PC-3 (cell line): Measurements from ENCODE around the gene SERINC4. TPM values are rescaled to one million over a fixed set of nuclear protein-coding genes. Genes with fewer than 3 reads are reported as not detected.

Experiments used
- ATAC-seq: fragments of 200-7000 bp; cut with Tn5 transposase; 2 replicates; pipeline ENCODE4 v1.9.1; 2020; ENCODE audit warnings: mild to moderate bottlenecking, moderate library complexity
- BruUV-seq: library from RNA; stranded (reverse); fragments of 400-500 nt; replicated peaks from 2 replicates; lab custom pipeline; 2021; lab: Mats Ljungman, UMichigan
- CTCF ChIA-PET: fragments of 300-600 bp; sonication (Branson Sonifier 250); formaldehyde crosslinking; loops from one replicate; lab custom pipeline; 2022; ENCODE audit warnings: antibody characterized with exemption; lab: Charles Lee
- POLR2A ChIA-PET: fragments of 300-600 bp; sonication (Branson Sonifier 250); formaldehyde crosslinking; loops from one replicate; lab custom pipeline; 2022; ENCODE audit warnings: antibody characterized with exemption; ENCODE audit not compliant: unreplicated experiment; lab: Charles Lee
- DNase-seq: peaks from one replicate; pipeline ENCODE4 v3.0.0-alpha.2; 2015
- H2AFZ ChIP-seq: fragments of 300-600 bp; sonication (generic); 2 replicates; pipeline ENCODE4 v1.6.0; 2016; ENCODE audit warnings: antibody characterized with exemption, low read length
- H3F3A ChIP-seq: fragments of 300-600 bp; sonication (generic); one replicate; pipeline ENCODE4 v1.6.0; 2017; ENCODE audit warnings: antibody characterized with exemption, low read length, control low read depth, mild to moderate bottlenecking; ENCODE audit not compliant: unreplicated experiment
- H3K27ac ChIP-seq: fragments of 300-600 bp; sonication (generic); 2 replicates; pipeline ENCODE4 v1.5.1; 2016; ENCODE audit warnings: mild to moderate bottlenecking, low read length
- H3K27me3 ChIP-seq: fragments of 300-600 bp; sonication (generic); 2 replicates; pipeline ENCODE4 v1.6.1; 2016; ENCODE audit warnings: low read length, mixed read lengths
- H3K36me3 ChIP-seq: fragments of 300-600 bp; sonication (generic); 2 replicates; pipeline ENCODE4 v1.6.1; 2016; ENCODE audit warnings: low read depth, mixed run types, low read length, mixed read lengths
- H3K4me1 ChIP-seq: fragments of 300-600 bp; sonication (generic); 2 replicates; pipeline ENCODE4 v1.5.1; 2016; ENCODE audit warnings: low read length; ENCODE audit not compliant: insufficient read depth
- H3K4me2 ChIP-seq: fragments of 300-600 bp; sonication (generic); 2 replicates; pipeline ENCODE4 v1.6.0; 2016; ENCODE audit warnings: low read length
- H3K4me3 ChIP-seq: fragments of 300-600 bp; sonication (generic); 2 replicates; pipeline ENCODE4 v1.5.1; 2016; ENCODE audit warnings: mild to moderate bottlenecking, low read length, mixed read lengths
- H3K79me2 ChIP-seq: fragments of 300-600 bp; sonication (generic); 2 replicates; pipeline ENCODE4 v1.6.1; 2017; ENCODE audit warnings: low read length, mixed read lengths
- H3K9ac ChIP-seq: fragments of 300-600 bp; sonication (generic); 2 replicates; pipeline ENCODE4 v1.6.0; 2016; ENCODE audit warnings: mild to moderate bottlenecking, low read length
- H3K9me2 ChIP-seq: fragments of 300-600 bp; sonication (generic); replicated peaks from 2 replicates; pipeline ENCODE4 v1.6.1; 2016; ENCODE audit warnings: mixed run types, low read length, mixed read lengths
- H3K9me3 ChIP-seq: fragments of 300-600 bp; sonication (generic); 2 replicates; pipeline ENCODE4 v1.6.1; 2016; ENCODE audit warnings: low read length, mixed read lengths
- H4K20me1 ChIP-seq: fragments of 300-600 bp; sonication (generic); 2 replicates; pipeline ENCODE4 v1.6.1; 2016; ENCODE audit warnings: low read length, mixed read lengths
- EZH2 ChIP-seq: fragments of 300-600 bp; sonication (generic); IDR thresholded peaks from one replicate; pipeline ENCODE4 v1.6.1; 2017; ENCODE audit warnings: antibody characterized with exemption, mild to moderate bottlenecking, low read length; ENCODE audit not compliant: unreplicated experiment
- EZH2phosphoT487 ChIP-seq: fragments of 300-600 bp; sonication (generic); IDR thresholded peaks from 2 replicates; pipeline ENCODE4 v1.6.1; 2018; ENCODE audit warnings: mild to moderate bottlenecking, antibody characterized with exemption, low read length, borderline replicate concordance
- intact Hi-C: fragments of 100-400 bp; cut with micrococcal nuclease; formaldehyde crosslinking; loops from 2 replicates; pipeline ENCODE4 v1.9.0; 2023
- total RNA-seq: library from RNA; depleted of rRNA; stranded (reverse); fragments of >200 nt; gene quantifications from 2 replicates; pipeline ENCODE4 v1.2.3, GENCODE V29; 2014
- TF ChIP-seq, protein P1 (sequence below): fragments of 300-600 bp; sonication (generic); conservative IDR thresholded peaks from 2 replicates; pipeline ENCODE4 v1.5.1; 2017; ENCODE audit warnings: antibody characterized with exemption, low read depth, mild to moderate bottlenecking, low read length

The SERINC4 gene
- total RNA-seq, 1 experiment from 2014 or later = not detected

- Histone ChIP-seq H3K4me1 (peaks cover 17% of the 10 kb centered on the region; the same call in 1 of the 2 replicates), H3K9ac (peak within 1 kb of the TSS; percentile 73), H3K27me3 (no peaks in the 10 kb centered on the region), H3F3A (no peaks in the 10 kb centered on the region), H3K36me3 (peaks cover 23% of the 10 kb centered on the region), H3K9me3 (no peaks in the 10 kb centered on the region), H2AFZ (peak within 1 kb of the TSS; percentile 90), H3K4me2 (peak within 1 kb of the TSS; percentile 82), H3K4me3 (peak within 1 kb of the TSS; percentile 83), H3K27ac (peak within 1 kb of the TSS; percentile 63), H3K9me2 (no peaks in the 10 kb centered on the region), H4K20me1 (no peaks in the 10 kb centered on the region), H3K79me2 (peaks cover 10% of the 10 kb centered on the region; the same call in 1 of the 2 replicates)
- ChIA-PET POLR2A (interaction anchor here (0.5 to 0.6 kb wide), 3 partner anchors 16 to 379 kb away, joined by 3 to 5 read pairs (median 3); partner anchors contain the start of gene SERF2), CTCF (interaction anchor here (0.5 to 1.1 kb wide), 3 partner anchors 48 to 679 kb away, joined by 4 read pairs; partner anchors contain the start of gene MFAP1)
- DNase-seq (peak; percentile 83), ATAC-seq (peak; percentile 65)
- no TSS peak for BruUV-seq
- intact Hi-C loops = loop anchor here (1.0 to 2.0 kb wide), 2 partner anchors 16 to 22 kb away; partner anchors contain the start of gene SERF2
- TF ChIP-seq, protein P1, sequence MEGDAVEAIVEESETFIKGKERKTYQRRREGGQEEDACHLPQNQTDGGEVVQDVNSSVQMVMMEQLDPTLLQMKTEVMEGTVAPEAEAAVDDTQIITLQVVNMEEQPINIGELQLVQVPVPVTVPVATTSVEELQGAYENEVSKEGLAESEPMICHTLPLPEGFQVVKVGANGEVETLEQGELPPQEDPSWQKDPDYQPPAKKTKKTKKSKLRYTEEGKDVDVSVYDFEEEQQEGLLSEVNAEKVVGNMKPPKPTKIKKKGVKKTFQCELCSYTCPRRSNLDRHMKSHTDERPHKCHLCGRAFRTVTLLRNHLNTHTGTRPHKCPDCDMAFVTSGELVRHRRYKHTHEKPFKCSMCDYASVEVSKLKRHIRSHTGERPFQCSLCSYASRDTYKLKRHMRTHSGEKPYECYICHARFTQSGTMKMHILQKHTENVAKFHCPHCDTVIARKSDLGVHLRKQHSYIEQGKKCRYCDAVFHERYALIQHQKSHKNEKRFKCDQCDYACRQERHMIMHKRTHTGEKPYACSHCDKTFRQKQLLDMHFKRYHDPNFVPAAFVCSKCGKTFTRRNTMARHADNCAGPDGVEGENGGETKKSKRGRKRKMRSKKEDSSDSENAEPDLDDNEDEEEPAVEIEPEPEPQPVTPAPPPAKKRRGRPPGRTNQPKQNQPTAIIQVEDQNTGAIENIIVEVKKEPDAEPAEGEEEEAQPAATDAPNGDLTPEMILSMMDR = no peak
- TF ChIP-seq EZH2phosphoT487 (no peak), EZH2 (no peak)
These were observed 23.2 kb downstream of the SERINC4 start, which contains the start of gene ELL3 for GRCh38 chr15:43776718-43777266. Gene ELL3 (minus strand): TSS chr15:43776966. CDS start chr15:43776901, 65 bp downstream.

DNA sequence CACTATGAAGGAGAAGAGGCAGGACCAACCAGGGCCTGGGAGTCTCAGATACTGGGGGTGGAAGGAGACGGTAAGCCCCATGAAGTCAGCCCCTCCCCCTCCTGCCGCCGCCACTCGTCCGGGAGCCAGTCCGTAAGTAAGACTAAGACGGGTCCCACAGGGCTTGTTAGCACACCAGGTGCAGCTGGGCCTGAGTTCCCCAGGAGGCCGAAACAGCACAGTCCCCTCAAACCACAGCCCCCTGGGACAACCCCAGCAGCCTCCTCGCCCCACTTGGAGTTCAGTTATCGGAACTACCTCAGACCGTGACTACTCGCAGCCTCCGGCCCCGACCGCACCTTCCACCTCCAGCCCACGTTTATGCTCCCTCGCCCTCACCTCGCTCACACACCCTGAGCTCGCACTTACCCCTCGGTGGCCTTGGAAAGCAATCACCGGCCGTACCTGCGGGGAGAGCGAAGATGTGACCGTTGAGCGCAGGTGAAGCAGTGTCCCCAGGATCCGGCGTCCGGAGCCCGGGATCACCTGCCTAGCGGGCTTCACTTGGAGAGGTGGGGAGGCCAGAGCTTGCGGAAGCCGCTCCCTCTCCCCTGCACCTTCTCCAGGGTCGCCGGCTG lies 23.8 kb downstream of the SERINC4 start:
- intact Hi-C loops = loop anchor here (1.0 to 2.0 kb wide), 2 partner anchors 17 to 22 kb away; partner anchors contain the start of gene SERF2
- TSS peak; percentile 52 for BruUV-seq

More for the DNA sequence above, 23.8 kb downstream of the SERINC4 start:
- Histone ChIP-seq H3K36me3 (peaks cover 29% of the 10 kb centered on the region), H3K27ac (no peak overlapping the region), H3K4me3 (peak overlapping the region; percentile 83), H2AFZ (peak overlapping the region; percentile 90), H3K27me3 (no peaks in the 10 kb centered on the region), H4K20me1 (no peaks in the 10 kb centered on the region), H3K9me2 (no peaks in the 10 kb centered on the region), H3K4me1 (peaks cover 17% of the 10 kb centered on the region; the same call in 1 of the 2 replicates), H3K9me3 (no peaks in the 10 kb centered on the region), H3K79me2 (peaks cover 10% of the 10 kb centered on the region; the same call in 1 of the 2 replicates), H3K4me2 (peak overlapping the region; percentile 82), H3K9ac (peak overlapping the region; percentile 53), H3F3A (no peaks in the 10 kb centered on the region)
- CTCF ChIA-PET = interaction anchor here (1.1 kb wide), 1 partner anchor 48 kb away, joined by 4 read pairs; the partner anchor contains the start of gene MFAP1
- peak; percentile 25 for DNase-seq
- TF ChIP-seq EZH2phosphoT487 (no peak), EZH2 (no peak)
- TF ChIP-seq, protein P1 = no peak
- POLR2A ChIA-PET = interaction anchor here (0.5 to 0.6 kb wide), 2 partner anchors 265 to 380 kb away, joined by 3 to 5 read pairs; no protein-coding TSS in a partner anchor
- peak; percentile 18 for ATAC-seq
